ENCODE data around the gene EPHB1.

Gene EPHB1

DNA sequence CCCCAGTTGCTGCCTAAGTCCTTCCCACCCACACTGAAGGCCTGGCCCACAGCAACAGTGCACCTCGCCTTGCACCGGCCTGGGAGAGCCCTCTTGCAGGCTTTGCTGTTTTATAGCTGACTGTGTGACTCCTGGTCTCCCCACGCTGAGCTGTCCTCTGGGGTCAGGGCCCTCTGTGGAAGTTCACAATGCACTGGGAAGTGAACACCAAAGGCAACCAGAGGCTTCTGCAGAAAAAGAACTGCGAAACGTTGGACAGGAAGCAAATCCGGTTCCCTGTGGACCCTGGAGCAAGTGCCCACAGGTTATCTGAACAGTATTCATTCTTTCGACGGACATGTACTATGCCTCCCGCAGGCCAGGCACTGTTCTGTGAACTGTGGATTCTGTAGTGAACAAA lies 737 bp upstream of the EPHB1 start:
- Histone ChIP-seq H3K4me3 (no peak overlapping the region), H3K27me3 (ENCODE audit: low read depth) (peaks cover 39% of the 10 kb centered on the region), H3K9me3 (no peaks in the 10 kb centered on the region), H3K4me1 (no peaks in the 10 kb centered on the region), H3K36me3 (replicated peaks) (no peaks in the 10 kb centered on the region)
- DNase-seq (ENCODE audit: low spot score in 2 of 2) = no peak
- in situ Hi-C loops (cut with MboI; ENCODE audit: low sequenced_read_pairs) = loop anchor here (10.0 to 25.0 kb wide), 3 partner anchors 720 to 1243 kb away; no protein-coding TSS in a partner anchor

DNA sequence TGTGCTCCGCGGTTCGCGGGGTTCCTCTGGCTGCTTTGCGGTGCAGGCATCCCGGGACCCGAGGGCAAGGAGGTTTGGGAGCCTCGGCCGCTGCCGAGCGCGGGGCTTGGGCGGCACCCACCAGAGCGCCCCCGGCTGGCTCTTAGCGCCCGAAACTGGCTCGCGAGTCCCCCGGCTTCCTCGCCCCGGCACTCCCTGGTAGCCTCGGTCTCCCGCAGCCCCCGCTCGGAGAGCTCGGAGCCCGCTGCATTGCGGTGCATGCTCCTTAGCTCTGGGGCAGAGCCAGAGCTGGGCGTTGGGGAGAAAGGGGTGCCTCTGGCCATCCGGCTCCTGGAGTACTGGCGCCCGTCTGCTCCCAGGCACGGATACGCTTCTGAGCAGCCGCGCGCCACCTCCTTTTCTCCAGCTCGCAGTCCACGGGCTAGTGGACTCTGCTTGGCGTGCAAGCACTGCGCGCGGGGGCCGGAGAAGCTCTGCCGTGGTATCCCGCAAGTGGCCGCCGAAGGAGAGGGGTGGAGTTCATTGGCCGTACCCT lies 753 bp downstream of the EPHB1 start:
- in situ Hi-C loops (cut with MboI; ENCODE audit: low sequenced_read_pairs) = loop anchor here (10.0 to 25.0 kb wide), 3 partner anchors 719 to 1241 kb away; no protein-coding TSS in a partner anchor
- DNase-seq (ENCODE audit: low spot score in 2 of 2) = peak in 1 of 2 experiments; percentile 16
- peaks cover 41% of the 10 kb centered on the region for H3K27me3 ChIP-seq (ENCODE audit: low read depth)

DNA sequence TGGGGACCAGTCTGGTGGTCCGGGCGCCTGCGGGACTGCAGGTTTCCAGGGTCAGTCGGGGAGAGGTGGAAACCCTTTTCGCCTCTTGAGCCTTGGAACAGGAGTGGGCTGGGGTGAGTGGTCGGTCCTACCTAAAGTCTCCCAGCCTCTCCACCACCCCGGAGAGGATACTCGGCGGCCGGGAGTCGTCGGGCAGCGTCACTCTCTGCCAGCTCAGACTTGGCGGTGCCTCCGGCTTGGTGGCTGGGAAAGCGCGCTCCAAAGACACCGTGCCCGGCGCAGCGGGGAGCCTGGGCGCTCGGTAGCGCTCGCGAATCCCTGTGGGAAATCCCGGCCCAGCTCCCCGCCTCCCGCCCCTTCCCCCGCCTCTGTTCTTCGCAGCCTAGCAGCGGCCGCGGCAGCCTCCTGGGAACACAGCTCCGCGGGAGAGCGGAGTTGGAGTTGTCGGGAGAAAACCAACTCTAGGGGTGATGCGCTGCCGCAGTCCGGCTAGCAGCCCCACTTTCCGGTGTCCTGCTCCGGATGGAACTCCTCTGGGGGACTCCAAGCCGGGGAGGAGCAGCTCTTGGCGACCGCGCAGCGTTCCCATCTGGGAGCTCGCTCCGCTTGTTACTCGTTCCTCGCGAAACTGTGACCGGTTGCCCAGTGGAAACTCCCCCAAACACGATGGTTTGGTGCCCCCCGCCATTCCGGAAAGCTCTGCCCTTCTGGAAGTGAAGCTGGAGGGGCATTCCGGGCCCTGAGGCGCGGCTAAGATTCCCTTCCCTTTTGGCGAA lies 1.4 kb downstream of the EPHB1 start:
- H3K4me1 ChIP-seq = no peaks in the 10 kb centered on the region
- peak overlapping the region; percentile 38 for H3K4me3 ChIP-seq
- in situ Hi-C loops (cut with MboI; ENCODE audit: low sequenced_read_pairs) = loop anchor here (10.0 to 25.0 kb wide), 3 partner anchors 718 to 1241 kb away; no protein-coding TSS in a partner anchor
- H3K9me3 ChIP-seq = no peaks in the 10 kb centered on the region
- H3K27me3 ChIP-seq (ENCODE audit: low read depth) = peaks cover 42% of the 10 kb centered on the region
- peak in 1 of 2 experiments; percentile 33 for DNase-seq (ENCODE audit: low spot score in 2 of 2)
- no peaks in the 10 kb centered on the region for H3K36me3 ChIP-seq (replicated peaks)

More for the DNA sequence above, 753 bp downstream of the EPHB1 start:
- Histone ChIP-seq H3K36me3 (replicated peaks) (no peaks in the 10 kb centered on the region), H3K4me3 (peak overlapping the region; percentile 38), H3K9me3 (no peaks in the 10 kb centered on the region), H3K4me1 (no peaks in the 10 kb centered on the region)

DNA sequence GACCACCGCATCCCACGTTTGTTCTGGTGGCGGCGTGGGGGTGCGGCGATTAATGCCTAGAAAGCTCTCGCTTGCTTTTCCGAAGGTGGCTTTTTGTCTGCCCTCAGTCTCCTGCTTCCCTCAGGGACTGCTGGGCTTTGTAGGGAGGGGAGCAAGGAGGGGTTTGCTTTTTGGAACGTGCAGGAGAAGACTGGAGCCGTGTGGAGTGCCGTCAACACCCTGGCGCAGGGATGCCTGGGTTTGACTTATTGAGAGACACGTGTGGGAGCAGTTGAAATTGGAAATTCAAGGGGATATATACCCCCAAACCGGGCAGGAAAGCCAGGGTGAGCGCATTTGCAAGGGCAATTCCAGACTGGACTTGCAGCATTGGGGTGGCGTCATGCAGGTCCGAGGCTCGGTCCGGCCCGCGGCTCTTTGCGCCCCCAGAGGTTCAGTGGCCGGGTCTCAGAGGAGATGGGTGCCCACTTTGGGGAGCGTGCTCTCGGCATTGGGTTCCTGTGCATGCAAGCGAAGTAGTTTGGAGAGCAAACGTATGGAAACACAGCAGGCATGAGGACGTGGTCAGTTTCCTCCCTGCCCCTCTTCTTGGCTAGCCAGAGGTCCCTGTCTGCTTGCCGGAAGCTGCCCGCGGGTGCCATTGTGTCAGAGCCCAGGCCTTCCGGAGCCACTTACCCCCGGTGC lies 2.1 kb downstream of the EPHB1 start:
- in situ Hi-C loops (cut with MboI; ENCODE audit: low sequenced_read_pairs) = loop anchor here (10.0 to 25.0 kb wide), 3 partner anchors 718 to 1240 kb away; no protein-coding TSS in a partner anchor
- no peaks in the 10 kb centered on the region for H3K4me1 ChIP-seq
- no peak for DNase-seq (ENCODE audit: low spot score in 2 of 2)
- H3K4me3 ChIP-seq = no peak overlapping the region
- H3K36me3 ChIP-seq (replicated peaks) = no peaks in the 10 kb centered on the region
- peaks cover 42% of the 10 kb centered on the region for H3K27me3 ChIP-seq (ENCODE audit: low read depth)
- H3K9me3 ChIP-seq = no peaks in the 10 kb centered on the region

DNA sequence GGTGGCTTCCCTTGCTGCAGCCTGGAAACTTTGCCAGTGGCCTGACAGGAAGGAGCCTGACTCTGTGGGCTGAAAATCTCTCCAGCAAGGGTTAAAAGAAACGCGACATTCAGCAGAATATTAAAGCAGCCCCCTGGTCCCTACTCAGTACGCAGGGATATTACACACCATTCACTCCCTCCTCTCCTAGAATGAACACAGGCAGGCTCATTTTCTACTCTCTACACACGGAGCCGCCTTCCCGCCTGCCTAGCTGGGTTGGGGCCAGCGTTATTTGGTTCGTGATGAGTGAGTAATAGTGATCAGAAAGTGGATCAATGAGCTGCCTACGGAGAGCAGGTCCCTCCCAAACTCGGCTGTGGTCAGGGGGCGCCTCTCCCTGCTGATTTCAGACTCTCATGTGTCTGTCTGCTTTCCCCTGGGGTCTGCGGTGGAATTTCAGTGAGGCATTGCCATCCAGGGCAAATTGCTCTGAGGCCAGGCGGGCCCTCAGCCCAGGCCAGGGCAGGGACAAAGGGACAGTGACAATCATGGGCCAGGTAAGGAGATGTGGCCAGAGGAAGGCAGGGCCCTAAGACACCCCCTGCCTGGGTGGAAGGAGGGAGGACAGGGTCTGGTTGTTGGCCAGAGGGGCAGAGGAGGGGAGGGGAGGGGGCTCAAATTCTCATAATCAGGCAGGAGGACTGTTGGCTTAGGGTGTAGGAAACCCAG lies 2.8 kb downstream of the EPHB1 start:
- Histone ChIP-seq H3K4me3 (no peak overlapping the region), H3K36me3 (replicated peaks) (no peaks in the 10 kb centered on the region), H3K27me3 (ENCODE audit: low read depth) (peaks cover 42% of the 10 kb centered on the region), H3K4me1 (no peaks in the 10 kb centered on the region), H3K9me3 (no peaks in the 10 kb centered on the region)
- DNase-seq (ENCODE audit: low spot score in 2 of 2) = no peak
- in situ Hi-C loops (cut with MboI; ENCODE audit: low sequenced_read_pairs) = loop anchor here (10.0 to 25.0 kb wide), 3 partner anchors 717 to 1239 kb away; no protein-coding TSS in a partner anchor

DNA sequence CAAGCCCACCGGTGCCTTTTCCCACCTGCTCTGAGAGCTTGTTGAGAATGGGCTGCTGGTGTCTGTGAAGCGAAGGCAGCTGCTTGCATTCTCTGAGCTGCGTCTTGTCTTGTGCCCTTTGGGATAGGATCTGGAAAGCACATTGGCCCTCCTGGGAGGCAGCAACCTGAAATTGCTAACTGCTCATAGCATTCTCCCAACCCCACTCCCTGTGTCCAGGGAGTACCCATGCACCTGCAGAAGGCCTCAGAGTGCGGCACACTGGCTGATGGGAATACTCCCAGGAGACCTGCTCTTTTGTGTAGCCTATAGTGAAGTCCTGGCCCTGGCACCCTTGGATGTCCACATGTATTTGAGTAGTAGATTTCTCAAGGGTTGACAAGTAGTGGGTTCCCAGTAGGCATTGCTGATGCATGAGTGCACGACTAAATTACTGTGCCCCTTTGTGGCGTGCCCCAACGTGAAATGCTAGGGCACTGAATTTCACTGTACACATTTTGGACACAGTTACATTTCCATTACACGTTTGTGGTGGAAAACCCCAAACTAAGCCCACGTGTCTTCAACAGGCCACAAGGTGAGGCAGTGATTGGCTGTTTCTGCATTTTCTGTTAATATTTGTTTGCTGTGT lies 3.7 kb downstream of the EPHB1 start:
- Histone ChIP-seq H3K4me1 (no peaks in the 10 kb centered on the region), H3K4me3 (no peak overlapping the region), H3K27me3 (ENCODE audit: low read depth) (peaks cover 42% of the 10 kb centered on the region), H3K36me3 (replicated peaks) (no peaks in the 10 kb centered on the region), H3K9me3 (no peaks in the 10 kb centered on the region)
- in situ Hi-C loops (cut with MboI; ENCODE audit: low sequenced_read_pairs) = loop anchor here (10.0 to 25.0 kb wide), 3 partner anchors 716 to 1239 kb away; no protein-coding TSS in a partner anchor
- DNase-seq (ENCODE audit: low spot score in 2 of 2) = no peak

DNA sequence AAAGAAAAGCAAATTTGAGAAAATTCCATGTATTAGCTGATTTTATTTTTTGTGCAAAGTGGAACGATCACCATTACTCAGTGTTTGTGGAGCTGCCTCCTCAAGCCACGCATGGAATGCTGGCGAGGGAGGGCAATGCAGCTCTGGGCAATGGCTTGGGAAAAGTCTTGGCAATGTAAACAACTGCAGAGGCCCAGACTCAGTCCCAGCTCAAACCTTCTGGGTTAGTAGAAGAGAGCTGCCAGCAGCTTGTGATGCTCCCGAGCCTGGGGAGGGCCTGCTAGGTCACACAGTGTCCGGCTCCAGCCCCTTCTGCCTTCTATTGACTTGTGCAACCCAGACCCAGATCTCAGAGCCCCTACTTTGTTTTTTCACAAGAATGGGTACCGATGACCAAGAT lies 4.3 kb downstream of the EPHB1 start:
- H3K4me1 ChIP-seq = no peaks in the 10 kb centered on the region
- no peaks in the 10 kb centered on the region for H3K36me3 ChIP-seq (replicated peaks)
- H3K27me3 ChIP-seq (ENCODE audit: low read depth) = peaks cover 42% of the 10 kb centered on the region
- no peak for DNase-seq (ENCODE audit: low spot score in 2 of 2)
- in situ Hi-C loops (cut with MboI; ENCODE audit: low sequenced_read_pairs) = loop anchor here (10.0 to 25.0 kb wide), 3 partner anchors 715 to 1238 kb away; no protein-coding TSS in a partner anchor
- no peaks in the 10 kb centered on the region for H3K9me3 ChIP-seq
- no peak overlapping the region for H3K4me3 ChIP-seq

DNA sequence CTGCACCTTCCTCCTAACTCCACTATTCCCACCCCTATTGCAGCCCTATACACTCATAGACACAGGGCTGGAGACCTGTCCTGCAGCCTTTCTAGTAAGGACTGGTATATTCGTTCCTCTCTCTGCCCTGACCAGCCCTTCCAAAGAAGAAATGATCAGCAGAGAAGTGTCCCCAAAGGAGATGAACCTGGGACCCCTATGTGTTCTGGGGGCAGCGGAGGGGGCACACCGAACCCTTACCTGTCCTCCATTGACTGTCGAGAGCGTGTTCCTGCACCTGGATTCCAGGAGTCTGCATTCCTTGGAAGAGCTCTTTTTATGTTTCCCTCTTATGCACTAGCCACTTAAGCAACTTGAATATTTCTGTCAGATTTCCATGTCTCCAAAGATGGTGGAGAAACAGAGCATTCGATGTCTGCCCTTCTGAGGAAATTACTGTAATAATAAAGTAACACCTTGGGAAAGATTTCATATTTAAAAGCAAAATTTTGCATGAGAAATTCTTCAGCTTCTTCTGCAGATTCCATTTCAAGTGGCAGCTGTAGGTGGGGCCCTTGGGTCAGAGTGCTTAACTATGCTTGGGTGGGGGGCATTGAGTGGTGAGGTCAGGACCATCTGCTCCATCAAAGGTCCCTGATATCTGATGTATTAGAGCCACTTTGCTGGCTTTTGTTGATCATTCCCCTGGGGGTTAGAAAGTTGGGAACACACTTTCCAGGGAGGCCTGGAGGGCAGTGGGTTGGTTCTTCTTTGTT lies 6.3 kb downstream of the EPHB1 start:
- no peaks in the 10 kb centered on the region for H3K4me1 ChIP-seq
- no peak overlapping the region for H3K4me3 ChIP-seq

DNA sequence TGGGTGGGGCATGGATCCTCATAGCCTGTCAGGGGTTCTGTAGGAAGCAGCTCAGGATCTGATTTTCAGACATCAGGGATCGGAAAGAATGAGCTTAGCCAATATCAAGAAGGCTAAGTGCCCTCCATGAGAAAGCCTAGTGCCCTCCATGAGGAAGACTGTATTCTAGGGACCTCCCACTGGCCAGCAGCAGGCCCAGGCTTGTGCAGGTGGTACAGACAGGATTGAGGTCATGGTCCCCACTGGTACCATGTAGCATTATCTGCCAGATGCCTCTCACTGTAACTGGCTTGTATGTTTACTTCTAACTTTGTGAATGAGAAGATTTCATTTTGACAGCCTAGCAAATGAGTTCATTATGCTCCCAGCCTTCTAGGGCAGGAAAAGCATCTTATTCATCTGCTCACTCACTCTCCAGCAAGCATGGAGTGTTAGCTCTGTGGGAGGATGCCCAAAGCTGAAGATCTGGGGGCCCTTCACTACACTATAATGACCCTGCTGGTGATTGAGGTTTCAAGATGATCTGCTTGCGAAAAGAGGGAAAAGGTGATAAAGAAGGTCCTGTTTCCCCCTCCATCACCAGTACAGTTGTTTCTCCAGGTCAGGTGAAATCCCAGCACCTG lies 7.5 kb downstream of the EPHB1 start:
- no peak overlapping the region for H3K4me3 ChIP-seq
- H3K9me3 ChIP-seq = no peaks in the 10 kb centered on the region
- no peaks in the 10 kb centered on the region for H3K36me3 ChIP-seq (replicated peaks)
- H3K27me3 ChIP-seq (ENCODE audit: low read depth) = peaks cover 19% of the 10 kb centered on the region
- no peak for DNase-seq (ENCODE audit: low spot score in 2 of 2)
- in situ Hi-C loops (cut with MboI; ENCODE audit: low sequenced_read_pairs) = no loop called here
- H3K4me1 ChIP-seq = no peaks in the 10 kb centered on the region

More for the DNA sequence above, 6.3 kb downstream of the EPHB1 start:
- in situ Hi-C loops (cut with MboI; ENCODE audit: low sequenced_read_pairs) = no loop called here
- no peaks in the 10 kb centered on the region for H3K36me3 ChIP-seq (replicated peaks)
- H3K27me3 ChIP-seq (ENCODE audit: low read depth) = peaks cover 30% of the 10 kb centered on the region
- H3K9me3 ChIP-seq = no peaks in the 10 kb centered on the region
- no peak for DNase-seq (ENCODE audit: low spot score in 2 of 2)

DNA sequence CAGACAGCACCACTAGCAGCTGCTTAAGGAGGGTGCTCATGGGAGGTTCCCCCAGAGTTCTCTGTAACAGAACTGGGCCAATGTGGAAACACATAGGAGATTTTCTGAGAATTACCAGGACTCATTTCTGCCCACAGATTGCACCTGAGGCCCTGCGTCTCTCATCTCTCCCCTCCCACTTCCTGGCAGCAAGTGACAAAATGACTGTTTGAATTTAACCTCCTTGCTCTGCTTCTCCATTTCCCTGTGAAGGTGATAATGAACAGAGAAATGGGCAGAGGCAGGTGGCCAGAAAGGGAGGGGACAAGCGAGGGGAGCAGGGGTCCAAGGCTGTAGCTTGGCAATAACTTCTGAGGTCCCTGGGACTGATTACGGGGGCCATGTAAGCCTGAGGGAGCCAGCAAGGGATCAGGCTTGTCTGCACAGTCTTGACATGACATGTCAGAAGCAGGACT lies 8.0 kb downstream of the EPHB1 start:
- Histone ChIP-seq H3K4me3 (no peak overlapping the region), H3K4me1 (no peaks in the 10 kb centered on the region), H3K9me3 (no peaks in the 10 kb centered on the region), H3K36me3 (replicated peaks) (no peaks in the 10 kb centered on the region), H3K27me3 (ENCODE audit: low read depth) (peaks cover 13% of the 10 kb centered on the region)
- in situ Hi-C loops (cut with MboI; ENCODE audit: low sequenced_read_pairs) = no loop called here
- DNase-seq (ENCODE audit: low spot score in 2 of 2) = no peak

DNA sequence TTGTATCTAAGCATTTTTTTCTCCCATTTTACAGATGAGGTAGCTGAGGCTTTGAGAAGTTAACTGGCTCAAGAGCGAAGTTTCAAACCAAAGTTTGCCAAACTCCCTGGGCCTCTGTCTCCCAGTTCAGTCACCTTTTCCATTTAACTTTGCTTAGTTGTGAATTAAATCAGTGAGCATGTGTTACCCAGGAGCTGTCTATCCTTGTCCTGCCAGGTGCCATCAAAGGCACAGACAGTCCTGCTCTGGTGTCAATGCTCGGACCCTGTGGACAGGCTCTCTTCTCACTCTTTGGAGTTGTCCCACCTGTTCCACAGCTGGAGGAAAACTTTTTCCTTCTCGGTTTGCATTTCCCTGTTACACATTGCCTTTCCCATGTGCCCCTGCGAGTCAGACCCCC lies 8.6 kb downstream of the EPHB1 start:
- Histone ChIP-seq H3K9me3 (no peaks in the 10 kb centered on the region), H3K4me1 (no peaks in the 10 kb centered on the region), H3K27me3 (ENCODE audit: low read depth) (peaks cover 8% of the 10 kb centered on the region), H3K4me3 (no peak overlapping the region), H3K36me3 (replicated peaks) (no peaks in the 10 kb centered on the region)
- DNase-seq (ENCODE audit: low spot score in 2 of 2) = no peak
- in situ Hi-C loops (cut with MboI; ENCODE audit: low sequenced_read_pairs) = no loop called here
